ENCODE results near the gene OSBPL10. TPM values are rescaled to one million over a fixed set of nuclear protein-coding genes. Genes with fewer than 3 reads are reported as not detected.

The OSBPL10 gene
- total and polyA plus RNA-seq, 2 of the 4 experiments (the other 2 are of a cell fraction) = 9.5 to 10.1 TPM

- H3K9me3 ChIP-seq (ENCODE audit: control insufficient read depth, insufficient read depth, low read length) = no peaks in the 10 kb centered on the region
- POLR2A ChIA-PET (ENCODE audit: unreplicated experiment) = no interaction called here
- intact Hi-C loops (cut with micrococcal nuclease) = loop anchor here (5.0 to 10.0 kb wide), 2 partner anchors 372 to 404 kb away; partner anchors contain the start of genes OSBPL10 and ZNF860
- H3K56ac ChIP-seq (ENCODE audit: extremely low read depth, insufficient read depth, low read length) = no peak overlapping the region; the same call in 1 of the 2 replicates
- TF ChIP-seq USF2 (IDR thresholded peaks at IDR 0.05; ENCODE audit: low read depth, low read length) (peak; percentile 8; the same call in 1 of the 2 replicates), MAFK (IDR thresholded peaks at IDR 0.05; ENCODE audit: low read depth, low read length) (no peak)
- H3K9ac ChIP-seq (ENCODE audit: low read depth, low read length) = no peak overlapping the region
- ATAC-seq (ENCODE audit: low read depth) (peak; percentile 24), DNase-seq (peak; percentile 42)
- CTCF ChIA-PET = no interaction called here
- H2AK5ac ChIP-seq (ENCODE audit: low read depth, low read length) = no peak overlapping the region
- H3K4ac ChIP-seq (ENCODE audit: low read depth, low read length) = no peak overlapping the region; the same call in 1 of the 2 replicates
- peak overlapping the region; percentile 81 for H2BK5ac ChIP-seq (ENCODE audit: low read depth, low read length, poor library complexity, severe bottlenecking)
- H3K4me3 ChIP-seq (ENCODE audit: insufficient read depth, low read depth, low read length) = no peak overlapping the region
- H3K18ac ChIP-seq (ENCODE audit: low read depth, low read length) = peak overlapping the region; percentile 20
- no CpG with 5 or more reads among the region's 1 CpG for WGBS, 2 experiments (ENCODE audit: extremely low coverage in 2 of 2, insufficient read length in 1 of 2)
- H2AK9ac ChIP-seq (replicated peaks; ENCODE audit: low read depth, low read length, poor library complexity) = no peak overlapping the region
- no peaks in the 10 kb centered on the region for H3K36me3 ChIP-seq (ENCODE audit: control insufficient read depth, insufficient read depth, low read length)
- H4K5ac ChIP-seq (ENCODE audit: low read depth, low read length) = no peak overlapping the region
- in situ Hi-C loops (cut with MboI; ENCODE audit: low sequenced_read_pairs) = loop anchor here (25.0 kb wide), 1 partner anchor 524 kb away; no protein-coding TSS in a partner anchor
- no peak overlapping the region; the same call in 1 of the 2 replicates for H3K23ac ChIP-seq (ENCODE audit: low read depth, low read length)
- no TSS peak for BruUV-seq (replicated peaks)
- H2BK120ac ChIP-seq (ENCODE audit: low read depth, low read length) = no peak overlapping the region
- peak overlapping the region; percentile 10 for H3K4me2 ChIP-seq (ENCODE audit: low read depth, low read length)
- H4K8ac ChIP-seq (ENCODE audit: low read depth in 2 of 2, low read length in 2 of 2) = peak overlapping the region in 1 of 2 experiments; percentile 18; a peak in 1 of 4 replicates
- H2BK15ac ChIP-seq (ENCODE audit: low read depth, low read length) = no peak overlapping the region
- no peak overlapping the region for H2AFZ ChIP-seq (replicated peaks; ENCODE audit: low read length, poor library complexity)
- H3K27ac ChIP-seq (ENCODE audit: insufficient read depth, low read length) = peak overlapping the region; percentile 27; the same call in 1 of the 2 replicates
- no peaks in the 10 kb centered on the region for H3K27me3 ChIP-seq (ENCODE audit: control insufficient read depth, insufficient read depth, low read length)
- H4K91ac ChIP-seq (ENCODE audit: insufficient read depth, low read depth, low read length) = no peak overlapping the region
- H2BK20ac ChIP-seq (ENCODE audit: low read depth, low read length) = no peak overlapping the region; the same call in 1 of the 2 replicates
- peaks cover 2 to 16% of the 10 kb centered on the region in 2 experiments; a peak in 3 of 4 replicates for H3K79me1 ChIP-seq (ENCODE audit: low read depth in 1 of 2, low read length in 2 of 2)
- H3K4me1 ChIP-seq (ENCODE audit: control insufficient read depth, insufficient read depth, low read length) = no peaks in the 10 kb centered on the region
- no peaks in the 10 kb centered on the region for H4K20me1 ChIP-seq (ENCODE audit: insufficient read depth, low read length)
- H3K9me1 ChIP-seq (ENCODE audit: insufficient read depth, low read length) = no peaks in the 10 kb centered on the region
- dilution Hi-C loops (cut with HindIII; ENCODE audit: low sequenced_read_pairs, unreplicated experiment) = no loop called here
- no peak overlapping the region for H3K14ac ChIP-seq (replicated peaks; ENCODE audit: low read depth, low read length)
These were observed 367.9 kb downstream of the OSBPL10 start for GRCh38 chr3:31613177-31613576.

Other genes starting within 250 kb of the OSBPL10 start
- gene ZNF860, start 488 bp upstream of the OSBPL10 start, total RNA-seq (2012; rRNA removed) = 0.18 and 0.56 TPM in 2 replicates
- 0.07 and 0.26 TPM in 2 replicates for gene ZNF860, start 488 bp upstream of the OSBPL10 start, polyA plus RNA-seq (2012; rRNA removed)
- gene GPD1L, start 125.4 kb upstream of the OSBPL10 start, total RNA-seq (2012; rRNA removed) = 7.9 and 9.4 TPM in 2 replicates
- gene GPD1L, start 125.4 kb upstream of the OSBPL10 start, polyA plus RNA-seq (2012; rRNA removed) = 3.1 and 3.9 TPM in 2 replicates